GOT3 (cell line): ENCODE results near the gene DHRS13.
"Not testable (repeated sequence)": the region's sequence is repeated elsewhere in the genome, so short reads cannot be mapped to it uniquely, and the experiment has no call there.

Experiments
- DNase-seq: peaks from one replicate; lab custom pipeline; 2025; ENCODE audit warnings: mixed read lengths; lab: John Stamatoyannopoulos, UW

Gene DHRS13

DNA sequence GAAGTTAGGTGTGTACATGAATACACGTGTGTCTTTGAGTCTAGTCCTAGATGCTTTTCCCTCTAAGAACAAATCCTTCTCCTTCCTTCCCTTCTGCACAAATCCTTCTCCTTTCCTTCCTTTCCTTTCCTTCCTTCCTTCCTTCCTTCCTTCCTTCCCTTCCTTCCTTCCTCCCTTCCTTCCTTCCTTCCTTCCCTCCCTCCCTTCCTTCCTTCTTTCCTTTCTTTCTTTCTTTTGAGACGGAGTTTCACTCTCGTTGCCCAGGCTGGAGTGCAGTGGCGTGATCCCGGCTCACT, 615 bp upstream of the DHRS13 start:
- DNase-seq: not testable (repeated sequence)

DNA sequence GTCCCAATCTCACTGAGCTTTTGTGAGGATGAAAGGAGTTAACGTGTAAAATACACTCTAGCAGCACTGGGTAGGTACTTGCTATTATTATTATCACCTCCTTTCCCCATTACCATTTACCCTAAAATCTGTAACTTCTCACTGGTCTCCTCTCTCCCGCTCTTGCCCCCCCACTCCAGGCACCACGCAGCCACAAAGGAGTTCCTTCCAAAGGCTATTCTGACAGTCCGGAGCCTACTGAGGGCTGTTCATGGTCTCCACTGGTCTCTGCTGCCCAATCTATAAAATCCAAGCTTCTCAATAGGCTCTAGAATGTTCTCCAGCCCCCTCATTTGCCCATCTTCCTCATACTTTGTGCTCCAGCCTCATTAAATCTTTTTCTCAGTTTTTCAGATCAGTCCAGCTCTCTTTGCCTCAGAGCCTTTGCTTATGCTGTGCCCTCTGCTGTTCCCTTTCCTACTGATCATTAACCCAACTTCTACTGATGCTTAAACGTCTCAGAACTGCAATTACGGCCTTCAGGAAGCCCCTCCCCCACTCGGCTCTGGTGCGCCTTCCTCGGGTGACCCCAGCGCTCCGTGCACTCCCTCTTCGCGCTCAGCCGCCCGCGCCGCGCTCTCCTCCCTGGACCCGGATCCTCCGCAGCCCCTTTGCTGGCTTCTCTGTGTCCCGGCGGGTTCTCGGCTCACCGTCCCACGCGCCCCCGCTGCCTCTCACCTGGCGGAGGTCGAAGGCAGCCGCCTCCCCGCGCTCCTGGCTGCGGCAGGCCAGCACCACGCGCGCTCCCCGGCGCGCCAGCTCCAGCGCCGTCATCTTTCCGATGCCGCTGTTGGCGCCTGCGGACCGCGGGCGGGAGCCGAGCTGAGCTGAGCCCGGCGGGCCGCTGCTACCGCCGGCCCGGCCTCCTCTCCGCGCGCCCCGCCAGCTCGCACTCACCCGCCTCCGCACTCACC, 737 bp downstream of the DHRS13 start:
- DNase-seq: no peak

DNA sequence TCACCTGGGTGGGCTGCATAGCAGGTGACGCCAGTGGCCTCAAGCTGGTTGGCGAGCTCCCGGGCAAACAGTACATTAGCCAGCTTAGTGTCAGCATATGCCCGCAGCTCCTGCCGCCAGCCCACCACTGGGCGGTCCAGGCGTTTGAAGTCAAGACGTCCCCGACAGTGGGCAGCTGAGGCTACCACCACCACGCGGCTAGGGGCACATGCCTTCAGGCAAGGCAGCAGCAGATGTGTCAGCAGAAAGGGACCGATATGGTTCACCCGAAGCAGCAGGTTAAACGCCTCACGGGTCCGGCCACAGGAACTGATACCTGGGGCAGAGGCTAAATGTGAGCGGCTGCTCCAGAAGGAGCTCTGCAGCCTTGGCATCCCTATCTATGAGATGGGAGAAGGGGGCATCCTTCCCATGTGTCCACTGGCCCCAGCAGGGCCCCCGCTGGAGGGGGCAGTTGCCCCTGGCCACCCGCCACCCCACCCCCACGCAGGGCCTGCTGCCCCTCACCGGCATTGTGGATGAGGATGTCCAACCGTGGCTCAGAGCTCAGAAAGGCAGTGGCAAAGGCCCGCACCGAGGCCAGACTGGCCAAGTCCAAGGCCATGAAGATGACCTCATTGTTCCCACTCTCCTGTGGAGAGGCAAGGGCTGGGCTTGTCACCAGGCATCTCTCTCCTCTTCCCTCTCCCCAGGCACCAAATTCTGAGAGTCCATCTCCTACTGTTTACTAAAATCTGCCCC, 1.7 kb downstream of the DHRS13 start:
- DNase-seq: no peak

DNA sequence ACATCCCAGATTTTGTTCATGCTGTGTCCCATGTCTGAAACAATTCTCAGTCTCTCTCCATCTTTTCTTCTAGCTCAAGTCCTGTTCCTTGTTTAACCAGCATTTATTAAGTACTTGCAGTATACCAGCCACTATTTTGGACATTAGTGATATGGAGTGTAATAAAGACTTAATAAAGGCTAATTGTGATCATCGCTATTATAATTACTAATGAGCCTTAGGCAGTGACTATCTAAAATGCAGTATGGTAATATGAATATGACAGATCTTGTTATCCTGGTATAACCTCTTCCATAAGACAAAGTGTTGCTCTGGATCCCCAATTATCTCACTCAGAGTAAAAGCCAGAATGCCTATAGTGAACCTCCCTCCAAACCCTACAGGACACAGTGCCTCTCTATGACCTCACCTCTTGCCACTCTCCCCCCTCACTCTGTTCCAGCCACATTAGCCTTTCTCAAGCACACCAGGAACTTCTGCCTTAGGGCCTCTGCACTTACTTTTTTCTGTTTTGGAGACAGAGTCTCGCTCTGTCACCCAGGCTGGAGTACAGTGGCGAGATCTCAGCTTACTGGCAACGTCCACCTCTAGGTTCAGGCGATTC, 3.6 kb downstream of the DHRS13 start:
- DNase-seq: no peak

DNA sequence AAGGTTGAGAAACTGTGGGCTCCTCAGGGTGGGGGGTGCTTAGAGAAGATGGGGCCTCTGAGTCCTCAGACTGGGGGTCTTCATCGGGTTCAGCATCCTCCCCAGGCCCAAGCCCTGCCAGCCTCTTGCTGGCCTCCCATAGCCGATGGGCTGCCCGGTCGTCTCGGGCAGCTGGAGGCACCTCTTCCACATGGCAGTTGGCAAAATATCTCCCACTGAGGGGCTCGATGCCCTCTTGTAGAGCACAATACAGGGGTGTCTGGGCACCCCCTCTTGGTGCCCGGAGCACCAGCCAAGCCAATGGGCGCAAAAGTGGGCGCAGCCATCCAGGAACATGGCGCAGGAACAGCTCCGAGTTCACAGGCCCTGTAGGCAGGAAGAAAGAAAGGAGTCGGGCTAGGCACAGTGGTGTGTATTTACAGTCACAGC, 4.3 kb downstream of the DHRS13 start:
- no peak for DNase-seq

GRCh38 chr17:28897769-28898526, 4.9 kb downstream of the DHRS13 start:
- DNase-seq: no peak

GRCh38 chr17:28896884-28897768, 5.8 kb downstream of the DHRS13 start, which contains the start of gene FLOT2:
Gene FLOT2 (minus strand): TSS chr17:28897733. CDS start chr17:28897574, 159 bp downstream.
- no peak for DNase-seq

DNA sequence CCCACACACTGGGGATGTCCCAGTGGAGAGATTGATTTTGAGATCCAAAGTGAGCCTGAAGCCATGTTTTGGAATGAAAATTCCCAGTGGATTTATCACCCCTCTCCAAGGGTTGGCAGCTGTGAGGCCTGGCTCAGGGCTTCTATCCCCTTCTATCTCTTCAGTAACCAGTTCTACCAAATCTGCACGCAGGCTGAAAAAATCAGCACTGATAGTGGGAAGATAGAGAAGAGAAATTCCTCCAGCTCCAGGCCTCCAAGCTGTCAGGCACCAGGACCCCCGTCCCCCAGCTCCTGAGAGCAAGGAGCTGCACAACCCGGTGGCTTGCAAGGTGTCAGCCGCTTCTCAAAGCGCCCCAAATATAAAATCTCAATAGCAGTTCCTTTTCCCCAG, 6.4 kb downstream of the DHRS13 start:
- DNase-seq: no peak

DNA sequence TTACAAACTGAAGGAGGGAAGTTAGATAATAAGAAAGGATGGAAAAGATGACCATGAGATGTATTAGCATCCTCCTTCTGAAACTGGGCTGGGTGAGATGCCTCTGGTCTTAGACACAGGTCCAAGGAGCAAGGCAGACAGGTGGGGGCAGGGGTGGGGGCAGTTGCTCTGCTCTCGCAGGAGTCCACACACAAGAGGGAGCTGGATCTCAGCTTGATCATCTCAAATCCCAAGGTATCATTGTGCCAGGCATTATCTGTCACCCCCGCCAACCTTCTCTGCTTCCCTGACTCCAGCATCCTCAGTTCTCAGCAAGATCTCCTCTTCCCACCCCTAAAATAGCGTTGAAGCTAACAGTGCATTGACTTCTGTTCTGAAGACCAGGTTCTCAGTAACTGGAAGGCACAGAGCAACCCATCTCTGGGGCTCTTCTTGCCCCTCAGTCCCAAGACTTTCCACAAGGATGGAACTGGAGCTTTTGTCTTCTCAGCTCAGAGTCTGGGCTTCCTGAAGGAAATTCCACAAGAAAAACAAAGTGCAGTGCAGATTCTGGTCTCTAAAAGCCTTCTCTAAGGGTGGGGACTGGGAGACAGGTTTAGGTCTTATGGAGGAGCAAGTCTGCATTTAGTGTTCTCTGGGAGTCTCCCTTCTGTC, 7.0 kb downstream of the DHRS13 start:
- no peak for DNase-seq

GRCh38 chr17:28893248-28894183, 9.4 kb downstream of the DHRS13 start:
- not testable (repeated sequence) for DNase-seq

DNA sequence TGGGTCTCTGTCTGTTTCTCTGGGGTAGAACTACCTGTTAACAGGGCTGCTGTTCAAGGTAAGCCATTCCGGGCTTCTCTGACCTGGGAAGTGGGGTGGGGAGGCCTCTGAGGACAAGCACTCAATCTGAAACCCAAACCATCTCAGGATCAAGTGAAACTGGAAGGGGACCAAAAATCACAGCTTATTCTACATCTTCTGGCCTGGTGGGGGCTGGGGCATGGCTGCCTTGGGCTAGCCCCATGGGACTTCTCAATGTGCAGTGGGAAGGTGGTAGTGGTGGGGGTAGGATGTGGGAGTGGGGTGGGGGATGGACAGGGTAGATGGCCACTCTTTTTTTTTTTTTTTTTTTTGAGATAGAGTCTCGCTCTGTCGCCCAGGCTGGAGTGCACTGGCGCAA, 10.9 kb downstream of the DHRS13 start:
- no peak for DNase-seq

- DNase-seq: no peak
These were observed 11.7 kb downstream of the DHRS13 start for GRCh38 chr17:28891201-28891600.

DNA sequence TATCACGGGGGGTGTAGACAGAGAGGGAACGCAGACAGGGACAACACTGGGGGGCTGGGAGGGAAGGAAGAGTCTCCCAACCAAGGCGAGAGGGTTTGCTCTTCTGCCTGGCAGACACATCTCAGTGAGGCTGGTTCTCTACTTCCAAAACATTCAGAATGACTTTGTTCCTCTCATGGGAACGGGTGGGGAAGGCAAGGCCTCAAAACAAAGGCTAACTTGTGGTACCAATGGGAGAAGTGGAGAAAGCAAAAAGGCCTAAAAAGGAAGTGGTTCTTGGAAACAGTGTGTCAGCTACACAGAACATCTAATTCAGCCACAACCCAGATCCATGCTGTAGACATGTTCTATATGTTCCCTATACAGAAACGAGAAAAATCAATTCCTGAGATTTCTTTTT, 12.9 kb downstream of the DHRS13 start:
- DNase-seq: no peak

DNA sequence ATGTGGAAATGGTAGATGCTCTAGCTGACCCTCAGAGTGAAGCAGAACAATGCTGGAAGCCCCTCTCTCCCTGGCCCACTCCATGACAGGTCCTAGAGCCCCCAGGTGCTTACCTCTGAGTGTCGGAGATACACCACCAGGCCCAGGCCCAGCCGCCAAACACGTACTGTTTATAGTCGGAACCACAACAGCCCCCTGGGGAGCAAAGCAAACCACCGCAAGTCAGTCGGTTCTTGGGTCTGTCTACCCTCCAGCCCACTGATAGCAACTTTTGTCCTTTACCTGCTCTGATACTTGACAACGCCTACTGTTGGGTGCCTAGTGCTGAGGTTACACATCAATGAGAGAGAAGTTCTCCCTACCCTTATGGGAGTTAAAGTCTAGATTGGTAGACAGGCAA, 14.0 kb downstream of the DHRS13 start:
- no peak for DNase-seq

DNA sequence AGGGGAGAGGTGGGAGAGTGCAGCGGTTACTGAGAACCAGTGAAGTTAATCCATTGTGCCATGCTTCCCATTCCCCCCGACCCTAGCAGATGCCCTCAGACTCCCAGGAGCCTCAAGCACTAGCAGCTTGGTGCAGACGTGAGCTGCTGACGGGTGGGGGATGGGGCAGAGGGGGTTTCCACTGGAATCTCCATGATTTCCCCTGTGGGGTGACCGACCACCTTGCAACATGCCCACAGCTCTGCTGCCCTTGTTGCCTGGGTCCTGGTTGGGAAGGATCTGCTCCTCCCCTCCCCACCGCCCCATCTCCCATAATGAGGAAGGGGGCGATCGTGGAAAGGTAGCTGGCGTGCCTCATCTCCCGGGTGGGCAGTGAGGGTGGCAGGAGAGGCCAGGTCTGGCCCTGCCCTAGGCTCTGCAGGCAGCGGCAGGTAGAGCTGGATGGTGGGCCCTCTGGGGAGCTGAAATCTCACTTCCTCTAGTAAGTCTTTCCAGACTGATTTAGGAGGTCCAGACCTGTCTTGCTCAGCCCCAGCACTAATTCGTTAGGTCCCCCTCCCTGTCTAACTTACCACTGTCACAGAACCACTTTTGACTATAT, 14.9 kb downstream of the DHRS13 start:
- DNase-seq: no peak

DNA sequence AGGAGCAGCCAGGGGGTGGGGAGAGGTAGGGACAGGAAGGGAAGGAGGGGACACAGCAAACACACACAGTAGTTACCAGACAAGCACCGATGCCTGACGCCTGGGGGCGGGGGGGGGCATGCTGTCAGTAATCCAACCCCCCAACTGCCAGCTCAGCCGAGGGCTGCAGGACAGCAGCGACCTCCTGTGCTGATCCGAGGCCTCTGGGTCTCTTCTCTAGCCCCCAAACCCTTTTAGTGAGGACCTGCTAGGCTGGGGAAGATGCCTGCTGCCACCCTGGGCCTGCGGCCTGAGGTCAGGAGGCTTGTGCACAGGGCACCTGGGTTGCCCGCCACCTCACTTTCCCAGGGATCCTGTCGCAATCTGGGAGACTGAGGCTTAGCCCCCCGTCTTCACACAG, 16.9 kb downstream of the DHRS13 start:
- DNase-seq: no peak

GRCh38 chr17:28885363-28885762, 17.5 kb downstream of the DHRS13 start:
- no peak for DNase-seq

GRCh38 chr17:28883967-28884702, 18.7 kb downstream of the DHRS13 start:
- DNase-seq: no peak
